Ramos (cell line): ENCODE measurements around the gene NCOA1.
"Not testable (repeated sequence)": the region's sequence is repeated elsewhere in the genome, so short reads cannot be mapped to it uniquely, and the experiment has no call there.

Experiments used
- in situ Hi-C: fragments of 300-500 bp; cut with MboI; formaldehyde crosslinking; loops from one replicate; pipeline ENCODE4 v1.14.3; 2022; ENCODE audit warnings: low sequenced_read_pairs; ENCODE audit not compliant: unreplicated experiment

The NCOA1 gene

GRCh38 chr2:24473626-24474025 lies 17.4 kb upstream of the NCOA1 start:
- in situ Hi-C loops: no loop called here

- in situ Hi-C loops: no loop called here
Observed at GRCh38 chr2:24474053-24474452, 17.0 kb upstream of the NCOA1 start.

- in situ Hi-C loops: no loop called here
Observed at GRCh38 chr2:24477229-24477628, 13.8 kb upstream of the NCOA1 start.

- in situ Hi-C loops: no loop called here
Observed at GRCh38 chr2:24478243-24478642, 12.8 kb upstream of the NCOA1 start.

GRCh38 chr2:24480245-24480644 lies 10.8 kb upstream of the NCOA1 start:
- in situ Hi-C loops: no loop called here

GRCh38 chr2:24482251-24482971 lies 8.6 kb upstream of the NCOA1 start:
- in situ Hi-C loops: no loop called here

GRCh38 chr2:24482972-24483300 lies 8.1 kb upstream of the NCOA1 start:
- in situ Hi-C loops: no loop called here

- in situ Hi-C loops: not testable (repeated sequence)
Observed at GRCh38 chr2:24484677-24485076, 6.4 kb upstream of the NCOA1 start.

GRCh38 chr2:24485197-24485596 lies 5.9 kb upstream of the NCOA1 start:
- in situ Hi-C loops: no loop called here

GRCh38 chr2:24486636-24487205 lies 4.3 kb upstream of the NCOA1 start:
- in situ Hi-C loops: no loop called here

GRCh38 chr2:24489465-24490180 lies 1.4 kb upstream of the NCOA1 start:
- in situ Hi-C loops: no loop called here

- in situ Hi-C loops: no loop called here
Observed at GRCh38 chr2:24490181-24490689, 819 bp upstream of the NCOA1 start.

- in situ Hi-C loops: no loop called here
Observed at GRCh38 chr2:24491542-24492420, 727 bp downstream of the NCOA1 start.

- in situ Hi-C loops: no loop called here
Observed at GRCh38 chr2:24492421-24493279, 1.6 kb downstream of the NCOA1 start.

- in situ Hi-C loops: no loop called here
Observed at GRCh38 chr2:24493713-24494112, 2.7 kb downstream of the NCOA1 start.

GRCh38 chr2:24494410-24494809 lies 3.4 kb downstream of the NCOA1 start:
- in situ Hi-C loops: no loop called here

- in situ Hi-C loops: no loop called here
Observed at GRCh38 chr2:24495451-24495850, 4.4 kb downstream of the NCOA1 start.

- in situ Hi-C loops: no loop called here
Observed at GRCh38 chr2:24496959-24497358, 5.9 kb downstream of the NCOA1 start.

- in situ Hi-C loops: no loop called here
Observed at GRCh38 chr2:24497685-24498084, 6.6 kb downstream of the NCOA1 start.

- in situ Hi-C loops: no loop called here
Observed at GRCh38 chr2:24498121-24498520, 7.1 kb downstream of the NCOA1 start.
